Endothelial cell of umbilical vein (primary cell): Measurements from ENCODE around the gene LAMP5. TPM values are rescaled to one million over a fixed set of nuclear protein-coding genes. Genes with fewer than 3 reads are reported as not detected.

ENCODE experiments used
- BruUV-seq: library from RNA; stranded (reverse); fragments of 400-500 nt; replicated peaks from 2 replicates; lab custom pipeline; 2021; lab: Mats Ljungman, UMichigan
- CTCF ChIA-PET: fragments of 300-600, 350-600 bp; sonication (Branson Sonifier 250); formaldehyde crosslinking; loops from one replicate; lab custom pipeline; 2021; ENCODE audit warnings: antibody characterized with exemption, inconsistent platforms; lab: Charles Lee
- POLR2A ChIA-PET: fragments of 300-600, 350-600 bp; sonication (Branson Sonifier 250); formaldehyde crosslinking; loops from one replicate; lab custom pipeline; 2021; ENCODE audit warnings: antibody characterized with exemption, inconsistent platforms; lab: Charles Lee
- DNase-seq: peaks from one replicate; pipeline ENCODE4 v3.0.0-alpha.2; 2011; ENCODE audit warnings: low read depth, low spot score
- FAIRE-seq: peaks from 2 replicates; lab custom pipeline; 2011; peaks lifted over from hg19 to GRCh38; lab: Jason Lieb, UNC
- H2AFZ ChIP-seq: 2 replicates; pipeline ENCODE4 v1.6.0; 2012; ENCODE audit warnings: low read depth, low read length, control low read depth, inconsistent platforms
- H3K27ac ChIP-seq: 2 replicates; pipeline ENCODE4 v1.5.1; 2011; ENCODE audit warnings: low read depth, mild to moderate bottlenecking, control low read depth, low read length, moderate library complexity; ENCODE audit not compliant: insufficient read depth
- H3K27me3 ChIP-seq, 2 experiments: 2 replicates each; pipeline versions ENCODE4 v1.6.0 to v1.6.1; 2011; ENCODE audit warnings: low read length in 2 of 2, mixed read lengths in 1 of 2; ENCODE audit not compliant: control insufficient read depth in 2 of 2, insufficient read depth in 2 of 2
- H3K36me3 ChIP-seq, 2 experiments: 2 replicates in 1 of 2; 3 replicates in 1 of 2; pipeline ENCODE4 v1.5.1; 2011; ENCODE audit warnings: low read length in 2 of 2, mild to moderate bottlenecking in 1 of 2, moderate library complexity in 1 of 2; ENCODE audit not compliant: control insufficient read depth in 2 of 2, insufficient read depth in 2 of 2; ENCODE audit errors: extremely low read depth in 1 of 2
- H3K4me1 ChIP-seq: 3 replicates; pipeline ENCODE4 v1.5.1; 2011; ENCODE audit warnings: mild to moderate bottlenecking, low read length; ENCODE audit not compliant: control insufficient read depth, insufficient read depth; ENCODE audit errors: extremely low read depth
- H3K4me2 ChIP-seq: 2 replicates; pipeline ENCODE4 v1.6.1; 2011; ENCODE audit warnings: low read length, control low read depth, mixed read lengths; ENCODE audit not compliant: insufficient read depth
- H3K4me3 ChIP-seq, 3 experiments: fragments of 200-600 bp in 1 of 3; sonication (generic), shearing (Covaris generic) in 1 of 3; replicated peaks in 1 of 3; 2 replicates each; pipeline ENCODE4 v1.5.1; 2011 to 2016; ENCODE audit warnings: control low read depth in 3 of 3, low read length in 3 of 3, mild to moderate bottlenecking in 2 of 3, inconsistent platforms in 1 of 3, low read depth in 1 of 3, moderate library complexity in 1 of 3; ENCODE audit not compliant: insufficient read depth in 1 of 3
- H3K79me2 ChIP-seq: 2 replicates; pipeline ENCODE4 v1.6.0; 2012; ENCODE audit warnings: low read length, inconsistent platforms; ENCODE audit not compliant: control insufficient read depth, insufficient read depth
- H3K9ac ChIP-seq: replicated peaks from 2 replicates; pipeline ENCODE3; 2011; ENCODE audit warnings: low read length, control low read depth; ENCODE audit not compliant: insufficient read depth; ENCODE audit errors: extremely low read depth
- H3K9me1 ChIP-seq: replicated peaks from 3 replicates; pipeline ENCODE4 v1.6.0; 2011; ENCODE audit warnings: mild to moderate bottlenecking, low read length; ENCODE audit not compliant: control insufficient read depth, insufficient read depth; ENCODE audit errors: extremely low read depth
- H3K9me3 ChIP-seq: replicated peaks from 2 replicates; pipeline ENCODE4 v1.5.1; 2012; ENCODE audit warnings: low read length, inconsistent platforms; ENCODE audit not compliant: control insufficient read depth, insufficient read depth
- H4K20me1 ChIP-seq: replicated peaks from 2 replicates; pipeline ENCODE3; 2011; ENCODE audit warnings: mild to moderate bottlenecking, low read length; ENCODE audit not compliant: control insufficient read depth, insufficient read depth; ENCODE audit errors: extremely low read depth
- EZH2 ChIP-seq: IDR thresholded peaks from 2 replicates; pipeline ENCODE4 v1.6.1; 2012; ENCODE audit warnings: borderline replicate concordance, low read depth, mild to moderate bottlenecking, moderate library complexity, low read length, inconsistent platforms; ENCODE audit not compliant: severe bottlenecking
- FOS ChIP-seq: IDR thresholded peaks from 2 replicates; pipeline ENCODE4 v1.6.1; 2011; ENCODE audit warnings: mild to moderate bottlenecking, low read length, moderate library complexity, borderline replicate concordance; ENCODE audit not compliant: insufficient read depth
- GATA2 ChIP-seq: IDR thresholded peaks from 2 replicates; pipeline ENCODE4 v1.7.0; 2011; ENCODE audit warnings: low read depth, mild to moderate bottlenecking, moderate library complexity, mixed read lengths, low read length; ENCODE audit not compliant: insufficient read length, insufficient read depth
- JUN ChIP-seq: IDR thresholded peaks from 2 replicates; pipeline ENCODE4 v1.6.1; 2011; ENCODE audit warnings: borderline replicate concordance, low read depth; ENCODE audit not compliant: insufficient read length, insufficient read depth
- MAX ChIP-seq: IDR thresholded peaks from 2 replicates; pipeline ENCODE4 v1.6.1; 2011; ENCODE audit not compliant: insufficient read depth, insufficient read length
- MYC ChIP-seq: IDR thresholded peaks from one replicate; pipeline ENCODE4 v1.6.1; 2011; ENCODE audit warnings: mild to moderate bottlenecking, low read depth, low read length
- POLR2A ChIP-seq: IDR thresholded peaks from 2 replicates; pipeline ENCODE4 v1.6.1; 2012; ENCODE audit warnings: low read depth, mild to moderate bottlenecking, control low read depth, low read length
- POLR2AphosphoS5 ChIP-seq: IDR thresholded peaks from 2 replicates; pipeline ENCODE4 v1.6.1; 2012; ENCODE audit warnings: low read depth, mild to moderate bottlenecking, control low read depth, low read length, moderate library complexity; ENCODE audit not compliant: insufficient read depth
- dilution Hi-C: fragments of 300-500 bp; cut with MboI; formaldehyde crosslinking; loops from one replicate; pipeline ENCODE4 v1.15.0; 2019; ENCODE audit warnings: low sequenced_read_pairs; ENCODE audit not compliant: extremely low pct_ligation_motif_present
- intact Hi-C: fragments of 100-400 bp; cut with micrococcal nuclease; formaldehyde crosslinking; loops from one replicate; pipeline ENCODE4 v1.10.0; 2022
- polyA plus RNA-seq, 4 experiments: library from polyadenylated mRNA; depleted of rRNA in 3 of 4; stranded (reverse) in 3 of 4; unstranded in 1 of 4; fragments of >200 nt; gene quantifications; 2 replicates each; pipeline versions ENCODE4 v1.2.1 to v1.2.3, GENCODE V29; 2011 to 2012; ENCODE audit warnings: missing spikeins in 1 of 4
- total RNA-seq: library from RNA; stranded (reverse); gene quantifications from 2 replicates; pipeline ENCODE4 v1.2.3, GENCODE V29; 2021
- TF ChIP-seq, protein P1 (sequence below), 2 donors: IDR thresholded peaks; 1 replicate in 1 of 2; 2 replicates in 1 of 2; pipeline ENCODE4 v1.5.1; 2011; ENCODE audit warnings: low read length in 2 of 2, mild to moderate bottlenecking in 2 of 2, moderate library complexity in 2 of 2, control low read depth in 1 of 2, inconsistent platforms in 1 of 2, low read depth in 1 of 2; ENCODE audit not compliant: insufficient read depth in 1 of 2; ENCODE audit errors: extremely low read depth in 1 of 2

LAMP5 gene
- total and polyA plus RNA-seq, 2 donors (not counting 3 experiments of a cell fraction or from before 2014, with no cell fraction given) = not detected

DNA sequence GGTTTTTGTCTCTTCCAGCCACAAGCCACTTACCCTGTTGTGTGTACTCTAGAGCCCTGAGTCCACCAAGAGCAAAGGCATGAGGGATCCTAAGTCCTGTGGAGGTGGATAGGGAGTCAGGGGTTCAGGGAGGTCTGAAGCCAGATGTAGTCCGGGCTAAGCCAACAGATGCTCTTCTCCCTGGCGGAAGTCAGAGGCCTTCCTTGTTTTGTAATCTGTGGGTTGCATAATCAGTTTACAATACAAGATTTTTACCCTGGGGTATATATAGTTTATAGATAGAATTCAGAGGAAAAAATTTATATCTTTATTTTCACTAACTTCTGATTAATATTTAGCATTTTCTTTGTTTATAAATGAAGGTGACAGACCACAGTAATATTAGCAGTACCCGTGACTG, 9.2 kb downstream of the LAMP5 start:
- dilution Hi-C loops = no loop called here
- H3K9me1 ChIP-seq = no peaks in the 10 kb centered on the region
- FAIRE-seq = no peak
- H3K4me3 ChIP-seq = no peak overlapping the region
- ChIA-PET POLR2A (no interaction called here), CTCF (no interaction called here)
- no TSS peak for BruUV-seq
- no peak for DNase-seq
- no peak overlapping the region for H3K27ac ChIP-seq
- no peak overlapping the region for H3K4me2 ChIP-seq
- H3K9me3 ChIP-seq = no peaks in the 10 kb centered on the region
- no peaks in the 10 kb centered on the region for H3K4me1 ChIP-seq
- H3K27me3 ChIP-seq = peaks cover 9 to 16% of the 10 kb centered on the region in 2 experiments
- no peaks in the 10 kb centered on the region for H4K20me1 ChIP-seq
- no peak overlapping the region for H2AFZ ChIP-seq
- no peaks in the 10 kb centered on the region for H3K79me2 ChIP-seq
- H3K9ac ChIP-seq = no peak overlapping the region
- no peaks in the 10 kb centered on the region for H3K36me3 ChIP-seq
- TF ChIP-seq, protein P1, sequence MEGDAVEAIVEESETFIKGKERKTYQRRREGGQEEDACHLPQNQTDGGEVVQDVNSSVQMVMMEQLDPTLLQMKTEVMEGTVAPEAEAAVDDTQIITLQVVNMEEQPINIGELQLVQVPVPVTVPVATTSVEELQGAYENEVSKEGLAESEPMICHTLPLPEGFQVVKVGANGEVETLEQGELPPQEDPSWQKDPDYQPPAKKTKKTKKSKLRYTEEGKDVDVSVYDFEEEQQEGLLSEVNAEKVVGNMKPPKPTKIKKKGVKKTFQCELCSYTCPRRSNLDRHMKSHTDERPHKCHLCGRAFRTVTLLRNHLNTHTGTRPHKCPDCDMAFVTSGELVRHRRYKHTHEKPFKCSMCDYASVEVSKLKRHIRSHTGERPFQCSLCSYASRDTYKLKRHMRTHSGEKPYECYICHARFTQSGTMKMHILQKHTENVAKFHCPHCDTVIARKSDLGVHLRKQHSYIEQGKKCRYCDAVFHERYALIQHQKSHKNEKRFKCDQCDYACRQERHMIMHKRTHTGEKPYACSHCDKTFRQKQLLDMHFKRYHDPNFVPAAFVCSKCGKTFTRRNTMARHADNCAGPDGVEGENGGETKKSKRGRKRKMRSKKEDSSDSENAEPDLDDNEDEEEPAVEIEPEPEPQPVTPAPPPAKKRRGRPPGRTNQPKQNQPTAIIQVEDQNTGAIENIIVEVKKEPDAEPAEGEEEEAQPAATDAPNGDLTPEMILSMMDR (IDR thresholded peaks at IDR 0.05; ENCODE audit: extremely low read depth in 1 of 2, insufficient read depth in 1 of 2, low read depth in 1 of 2, low read length in 2 of 2) = no peak
- TF ChIP-seq FOS (no peak), GATA2 (no peak)
- intact Hi-C loops = no loop called here

DNA sequence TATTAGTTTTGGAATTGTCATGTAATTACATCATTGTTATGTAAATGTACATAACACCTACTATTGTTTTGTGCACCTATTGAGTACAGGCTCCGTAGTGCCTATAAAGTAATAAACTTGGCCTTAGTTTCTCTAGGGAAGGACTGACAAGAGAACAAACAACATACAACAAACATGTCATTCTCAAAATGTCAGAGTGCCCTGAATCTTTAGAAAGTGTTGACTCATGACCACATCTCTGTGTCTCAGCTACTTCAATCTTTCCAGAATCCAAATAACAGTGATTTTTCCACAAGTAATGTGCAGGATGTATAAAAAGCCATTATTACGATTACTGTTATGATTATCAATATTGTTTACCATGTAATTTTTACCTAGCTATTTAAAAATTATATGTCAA, 17.2 kb downstream of the LAMP5 start:
- no peak overlapping the region for H2AFZ ChIP-seq
- H3K9me1 ChIP-seq = no peaks in the 10 kb centered on the region
- FAIRE-seq (no peak), DNase-seq (no peak)
- TF ChIP-seq JUN (no peak), EZH2 (no peak), MAX (no peak), FOS (no peak), MYC (no peak), POLR2A (no peak), POLR2AphosphoS5 (no peak), GATA2 (no peak)
- TF ChIP-seq, protein P1 (IDR thresholded peaks at IDR 0.05; ENCODE audit: extremely low read depth in 1 of 2, insufficient read depth in 1 of 2, low read depth in 1 of 2, low read length in 2 of 2) = no peak
- no peak overlapping the region for H3K4me3 ChIP-seq
- H3K27ac ChIP-seq = no peak overlapping the region
- intact Hi-C loops (no loop called here), dilution Hi-C loops (no loop called here)
- BruUV-seq = no TSS peak
- H3K36me3 ChIP-seq = no peaks in the 10 kb centered on the region
- peaks cover 0 to 2% of the 10 kb centered on the region in 2 experiments for H3K27me3 ChIP-seq
- ChIA-PET CTCF (no interaction called here), POLR2A (no interaction called here)
- H3K4me1 ChIP-seq = no peaks in the 10 kb centered on the region
- no peaks in the 10 kb centered on the region for H3K79me2 ChIP-seq
- no peaks in the 10 kb centered on the region for H4K20me1 ChIP-seq
- H3K9ac ChIP-seq = no peak overlapping the region
- H3K4me2 ChIP-seq = no peak overlapping the region
- no peaks in the 10 kb centered on the region for H3K9me3 ChIP-seq
